ENCODE measurements around the gene DMD.

DMD gene

DNA sequence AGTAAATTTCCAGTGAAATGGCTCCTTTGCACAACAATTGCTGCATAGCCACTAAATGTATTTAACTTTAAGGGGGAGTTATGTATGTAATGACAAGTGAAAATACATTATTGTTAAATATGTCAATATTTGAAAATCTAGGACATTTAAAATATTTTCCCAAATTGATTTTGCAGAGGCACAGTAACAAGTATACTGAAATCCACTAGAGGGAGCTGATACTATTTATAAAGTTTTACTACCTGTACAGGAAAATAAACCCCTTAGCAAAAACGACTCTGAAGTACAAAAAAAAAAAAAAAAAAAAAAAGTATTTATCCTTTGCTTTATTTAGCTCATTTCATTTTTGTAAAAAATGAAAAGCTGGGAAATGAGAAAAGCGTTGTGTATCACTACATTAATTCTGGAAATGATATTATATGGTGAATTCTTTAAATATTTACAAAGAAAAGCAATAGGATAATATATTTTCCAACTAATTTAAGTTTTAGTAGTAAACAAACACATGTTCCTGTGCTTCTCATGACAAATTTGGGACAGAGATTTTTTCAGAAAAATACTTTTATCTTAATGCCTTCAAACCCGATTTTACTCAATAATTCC lies 727.7 kb downstream of the DMD start:
- no peak for DNase-seq (ENCODE audit: low spot score)

DNA sequence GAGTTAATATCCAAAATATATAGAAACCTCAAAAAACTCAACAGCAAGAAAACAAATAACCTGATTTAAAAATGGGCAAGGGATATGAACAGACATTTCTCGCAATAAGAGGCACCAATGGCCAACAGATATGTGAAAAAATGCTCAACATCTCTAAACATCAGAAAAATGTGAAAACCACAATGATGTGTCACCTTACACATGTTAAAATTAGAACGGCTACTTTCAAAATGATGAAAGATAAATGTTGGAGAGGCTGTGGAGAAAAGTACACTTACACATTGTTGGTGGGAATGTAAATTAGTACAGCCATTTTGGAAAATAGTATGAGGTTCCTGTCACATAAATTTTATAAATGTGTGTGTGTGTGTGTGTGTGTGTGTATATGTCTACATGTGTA lies 731.3 kb downstream of the DMD start:
- no peak for DNase-seq (ENCODE audit: low spot score)

DNA sequence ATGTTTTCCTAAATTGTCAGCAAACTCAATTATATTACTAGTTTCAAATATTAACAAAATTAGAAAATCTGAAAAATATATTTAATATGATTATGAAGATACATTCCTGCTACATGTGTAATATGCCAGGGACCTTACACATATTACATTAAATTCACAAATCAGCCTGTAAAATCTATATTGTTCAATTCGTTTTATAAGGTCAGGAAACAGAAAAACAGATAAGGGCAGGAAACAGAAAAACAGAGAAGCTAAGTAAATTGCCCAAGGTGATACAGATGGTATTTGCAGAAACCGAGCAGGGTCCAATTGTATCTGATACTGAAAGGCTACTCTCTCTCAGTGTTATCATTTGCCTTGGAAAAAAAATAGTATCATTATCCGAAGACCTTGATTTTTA lies 739.0 kb downstream of the DMD start:
- no peak for DNase-seq (ENCODE audit: low spot score)

DNA sequence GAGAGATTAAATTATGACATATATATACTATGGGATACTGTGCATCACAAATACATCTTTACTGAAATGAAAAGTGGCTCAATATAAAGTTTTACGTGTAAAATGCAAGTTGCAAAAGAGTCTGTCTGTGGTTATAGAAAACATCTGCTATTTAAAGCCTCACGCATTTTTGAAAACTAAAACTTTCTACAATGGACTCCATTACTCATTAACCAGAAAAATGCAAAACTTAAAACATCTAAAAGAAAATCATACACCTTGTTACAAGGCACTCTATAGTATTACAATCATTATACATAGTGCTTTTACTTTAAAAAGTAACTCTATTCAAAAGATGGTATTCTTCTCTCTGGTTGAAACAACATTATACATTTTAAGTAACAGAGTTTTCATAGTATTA lies 755.6 kb downstream of the DMD start:
- DNase-seq (ENCODE audit: low spot score), result no peak

DNA sequence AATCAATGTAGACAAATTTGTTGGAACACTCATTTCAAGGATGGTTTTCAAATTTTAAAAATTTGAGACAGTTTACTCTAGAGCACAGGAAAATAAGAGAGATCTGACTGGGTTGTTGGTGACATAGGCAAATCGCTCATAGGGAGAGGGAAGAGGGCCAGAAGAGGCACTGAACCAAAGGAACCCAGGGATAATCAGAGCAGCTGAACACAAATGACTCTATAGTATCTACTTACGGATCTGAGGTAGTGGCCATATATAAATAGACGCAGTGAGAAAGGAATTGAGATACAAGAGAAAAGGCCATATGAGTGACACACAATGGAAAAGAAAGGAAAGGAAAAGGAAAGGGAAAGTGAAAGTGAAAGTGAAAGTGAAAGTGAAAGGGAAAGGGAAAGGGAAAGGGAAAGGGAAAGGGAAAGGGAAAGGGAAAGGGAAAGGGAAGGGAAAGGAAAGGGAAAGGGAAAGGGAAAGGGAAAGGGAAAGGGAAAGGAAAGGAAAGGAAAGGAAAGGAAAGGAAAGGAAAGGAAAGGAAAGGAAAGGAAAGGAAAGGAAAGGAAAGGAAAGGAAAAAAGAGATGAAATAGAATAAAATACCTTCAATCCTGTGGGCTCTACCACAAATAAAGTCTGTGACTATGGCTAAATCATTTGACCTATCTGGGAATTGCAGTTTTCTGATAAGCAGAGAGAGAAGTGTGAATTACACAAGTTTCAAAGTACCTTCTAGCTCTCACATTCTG lies 759.2 kb downstream of the DMD start:
- DNase-seq (ENCODE audit: low spot score), result no peak

DNA sequence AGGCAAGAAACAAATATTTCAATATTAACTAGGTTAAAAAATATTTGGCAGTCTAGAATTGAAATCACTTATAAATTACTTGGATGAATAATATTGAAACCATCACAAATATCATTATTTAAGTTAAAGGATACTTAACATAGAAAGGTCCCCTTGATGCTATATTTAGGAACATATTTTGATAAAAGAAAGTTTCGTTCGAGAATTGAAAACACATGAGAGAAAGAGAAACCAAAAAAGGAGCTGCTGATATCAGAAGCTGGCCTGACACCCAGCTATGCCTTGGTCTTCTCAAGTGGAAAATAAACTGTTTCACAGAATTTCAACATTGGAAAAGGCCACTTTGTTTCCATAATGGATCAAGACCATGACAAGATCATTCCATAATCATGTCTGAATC lies 762.4 kb downstream of the DMD start:
- no peak for DNase-seq (ENCODE audit: low spot score)

DNA sequence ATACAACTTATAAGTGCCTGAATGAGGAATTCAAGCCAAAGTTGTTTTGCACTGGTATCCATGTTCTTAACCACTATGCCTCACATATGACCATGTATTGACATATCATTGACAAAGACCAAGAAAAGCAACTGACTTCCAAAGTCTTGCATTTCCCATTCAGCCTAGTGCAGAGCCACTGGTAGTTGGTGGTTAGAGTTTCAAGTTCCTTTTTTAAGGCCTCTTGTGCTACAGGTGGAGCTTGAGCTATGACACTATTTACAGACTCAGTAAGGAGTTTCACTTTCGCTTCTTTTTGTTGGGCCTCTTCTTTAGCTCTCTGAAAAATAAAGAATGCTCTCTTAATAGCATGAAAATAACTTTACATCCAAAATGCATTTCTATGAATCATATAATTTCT lies 763.0 kb downstream of the DMD start:
- DNase-seq (ENCODE audit: low spot score), result no peak

DNA sequence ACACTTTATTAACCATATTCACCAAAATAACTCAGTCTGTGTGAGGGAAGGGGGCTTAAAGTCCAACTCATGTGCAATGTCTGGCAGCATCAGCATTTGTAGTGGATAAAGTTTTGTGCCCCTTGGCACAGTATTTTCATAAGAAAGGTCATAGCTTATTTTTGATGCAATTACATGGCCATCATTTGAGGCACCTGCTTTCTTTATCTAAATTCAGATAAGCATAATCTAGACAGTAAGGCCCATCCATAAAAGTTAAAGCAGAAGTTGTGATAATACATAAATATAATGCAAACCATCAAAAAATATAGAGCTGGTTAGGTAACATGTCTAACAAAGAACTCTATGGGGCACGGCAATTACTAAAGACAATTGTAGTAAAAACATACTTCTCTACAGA lies 763.7 kb downstream of the DMD start:
- no peak for DNase-seq (ENCODE audit: low spot score)

DNA sequence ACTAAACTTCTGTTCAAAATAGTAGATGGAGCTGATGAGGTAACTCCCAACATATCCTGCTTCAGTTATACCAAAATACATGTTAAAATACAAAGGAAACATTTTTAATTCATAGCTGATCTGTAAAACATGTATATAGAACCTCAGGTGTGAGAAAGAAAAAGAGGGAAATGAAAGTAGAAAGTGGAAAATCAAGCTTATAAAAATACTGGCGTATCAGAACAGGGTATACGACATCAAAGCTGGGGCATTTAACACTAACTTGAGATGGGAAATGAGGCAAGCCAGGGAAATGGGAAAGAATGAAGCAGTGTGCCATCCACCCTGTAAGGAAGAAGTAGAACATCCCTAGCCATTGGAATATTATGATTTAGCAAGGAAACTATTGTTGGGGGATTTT lies 767.5 kb downstream of the DMD start:
- no peak for DNase-seq (ENCODE audit: low spot score)

DNA sequence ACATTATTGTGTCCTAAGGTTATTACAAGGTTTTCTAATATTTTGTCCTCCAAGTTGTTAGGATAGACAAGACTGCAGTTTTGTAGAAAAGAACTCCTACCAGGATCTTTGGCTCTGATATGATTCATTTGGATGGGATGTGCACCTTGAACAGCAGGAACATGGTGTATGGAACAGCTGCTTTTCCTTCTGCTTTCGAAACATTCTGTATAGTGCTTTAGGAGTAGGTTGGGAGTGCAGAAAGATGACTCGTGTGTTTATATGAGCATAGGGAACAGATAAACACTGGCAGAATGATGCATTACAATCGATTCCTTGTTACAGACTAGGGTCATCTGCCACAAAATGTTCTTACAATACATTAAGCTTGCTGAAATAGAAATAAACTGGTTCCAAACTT lies 790.1 kb downstream of the DMD start:
- no peak for DNase-seq (ENCODE audit: low spot score)

DNA sequence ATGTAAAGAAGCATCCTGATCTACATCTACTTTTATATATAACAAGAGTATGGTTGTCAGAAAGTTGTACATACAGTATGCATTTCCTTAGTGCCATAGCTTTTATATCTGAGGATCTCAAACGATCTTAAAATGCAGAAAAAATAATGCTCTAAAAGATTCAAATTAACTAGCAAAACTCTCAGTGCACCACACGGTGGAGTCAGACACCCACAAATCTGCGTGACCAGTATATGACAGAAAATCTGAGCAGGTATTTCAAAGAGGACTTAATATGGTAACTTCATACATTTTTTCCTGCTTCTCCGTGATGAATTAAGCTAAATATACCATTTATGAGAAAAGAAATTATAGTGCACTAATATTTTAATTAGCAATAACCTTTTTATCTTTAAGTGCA lies 803.0 kb downstream of the DMD start:
- DNase-seq (ENCODE audit: low spot score), result no peak

DNA sequence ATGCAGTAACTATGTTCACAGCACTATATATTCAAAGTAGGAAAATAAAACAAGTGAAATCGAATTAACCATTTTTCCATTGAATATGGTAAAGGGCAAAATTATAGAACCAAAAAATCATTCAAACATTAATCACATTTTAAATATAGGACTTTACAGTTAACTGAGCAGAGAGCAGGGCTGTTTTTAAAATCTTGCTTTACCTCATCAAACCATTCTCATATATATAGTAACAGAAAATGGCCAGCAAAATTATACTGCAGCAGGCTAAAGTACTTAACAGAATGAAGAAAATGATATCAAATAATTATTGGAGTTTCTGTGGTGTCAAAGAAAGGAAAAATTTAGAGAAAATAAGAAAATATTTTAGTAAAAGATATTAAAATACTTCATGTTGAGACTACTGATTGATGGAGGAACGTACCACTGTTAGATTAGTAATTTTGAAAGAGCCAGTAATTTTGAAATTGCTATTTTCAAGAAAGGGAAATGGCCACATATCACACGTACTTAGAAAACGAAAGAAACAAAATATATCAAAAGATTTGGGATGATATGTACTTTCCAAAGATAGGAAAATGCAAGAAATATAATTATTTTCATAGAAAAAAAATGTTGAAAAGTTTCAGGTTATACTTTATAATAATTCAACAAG lies 813.7 kb downstream of the DMD start:
- no peak for DNase-seq (ENCODE audit: low spot score)

DNA sequence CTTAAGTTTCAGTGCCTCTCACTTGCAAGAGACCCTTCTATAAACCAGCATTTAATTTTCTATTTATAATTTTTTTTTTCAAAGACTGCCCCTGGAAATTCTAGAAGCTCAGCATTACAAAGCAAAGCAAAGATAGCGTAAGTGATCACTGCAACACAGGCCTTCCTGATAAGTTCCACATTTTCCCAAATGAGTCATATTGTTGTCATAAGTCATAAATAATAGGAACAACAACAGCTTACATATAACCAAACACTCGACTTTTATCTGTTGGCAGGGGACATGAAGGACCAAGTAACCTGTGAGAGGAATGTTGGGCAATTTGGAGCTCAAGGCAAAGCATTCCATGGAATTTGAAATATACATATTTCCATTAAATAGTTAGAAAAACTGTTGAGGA lies 815.5 kb downstream of the DMD start:
- DNase-seq (ENCODE audit: low spot score), result no peak

DNA sequence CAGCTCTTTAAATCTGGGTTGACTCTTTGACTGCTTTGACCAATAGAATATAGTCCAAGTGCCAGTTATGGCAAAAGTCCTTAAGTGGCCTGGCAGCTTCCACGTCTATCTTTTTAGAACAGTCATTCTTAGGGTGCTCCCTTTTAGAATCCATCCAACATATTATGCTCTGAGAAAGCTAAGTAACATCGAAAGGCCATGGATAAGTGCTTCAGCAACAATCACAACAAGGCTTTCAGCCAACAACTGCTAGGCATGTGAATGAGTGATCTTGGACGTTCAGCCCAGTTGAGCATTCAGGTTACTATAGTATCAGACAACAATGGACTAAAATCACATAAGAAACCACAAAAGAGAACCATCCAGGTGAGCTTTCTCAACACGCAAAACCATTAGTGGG lies 818.7 kb downstream of the DMD start:
- DNase-seq (ENCODE audit: low spot score), result no peak

DNA sequence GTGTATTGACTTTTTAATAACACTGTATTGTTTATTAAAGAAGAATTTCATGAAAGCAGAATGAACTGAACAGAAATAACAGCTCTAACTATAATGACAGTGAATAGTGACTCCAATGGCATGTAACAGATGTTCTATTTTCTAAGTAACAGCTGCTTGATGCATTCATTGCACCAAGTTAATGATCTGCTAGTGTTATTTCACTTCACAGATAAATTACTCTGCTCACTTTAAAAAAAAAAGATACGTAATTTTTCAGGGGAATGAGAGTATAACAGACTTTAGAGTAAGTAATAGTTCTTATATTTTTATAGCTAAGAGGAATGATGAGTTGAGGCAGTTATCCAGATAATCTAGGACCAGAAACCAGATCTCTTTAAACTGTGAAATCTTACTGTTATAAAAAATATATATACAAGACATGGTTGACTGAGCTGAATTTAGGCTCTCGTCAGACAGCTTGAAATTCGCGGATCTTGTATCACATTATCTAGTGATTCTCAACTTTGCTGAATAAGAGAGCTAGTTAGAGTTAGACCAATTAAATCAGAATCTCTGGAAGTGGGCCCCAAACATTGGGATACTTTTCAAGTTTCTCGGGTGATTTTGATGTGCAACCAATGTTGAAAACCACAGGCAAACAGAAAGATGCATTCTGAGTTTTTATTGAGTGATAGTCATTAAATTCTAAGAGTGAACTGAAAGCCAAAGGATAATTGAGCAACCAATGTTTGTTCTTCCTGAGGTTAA lies 840.7 kb downstream of the DMD start:
- DNase-seq (ENCODE audit: low spot score), result no peak

DNA sequence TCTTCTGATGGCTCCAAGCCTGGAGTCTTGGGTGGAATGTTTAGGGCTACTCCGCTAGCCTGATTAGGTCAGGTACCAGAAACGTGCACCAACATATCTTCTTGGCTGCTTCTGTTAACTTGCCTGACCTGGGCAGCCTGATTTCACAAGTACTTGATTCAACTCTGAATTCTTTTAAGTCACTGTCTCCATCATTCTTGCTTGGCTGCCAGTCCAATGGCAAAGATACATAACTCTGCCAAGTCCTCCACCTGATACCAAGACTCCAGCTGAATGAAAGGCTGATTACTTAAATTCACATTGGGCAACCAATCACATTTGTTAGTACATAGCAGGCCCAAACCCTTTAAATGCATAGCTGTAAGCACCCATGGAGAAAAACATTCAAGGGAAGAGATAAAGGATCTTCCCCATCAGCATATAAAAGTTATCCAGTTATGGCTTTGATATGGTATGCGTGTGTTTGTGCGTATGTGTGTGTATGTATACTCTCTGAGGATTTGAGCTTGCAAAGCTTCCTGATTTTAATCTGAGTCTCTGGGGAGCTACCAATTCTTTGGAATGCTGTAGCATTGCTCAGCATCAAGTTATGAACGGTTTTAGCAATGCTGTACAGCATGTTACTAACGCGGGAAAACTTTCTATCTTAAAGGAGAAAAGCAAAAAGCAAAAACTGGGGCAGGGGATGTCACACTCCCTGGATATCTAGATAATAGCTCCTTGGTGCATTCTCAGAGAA lies 917.2 kb downstream of the DMD start:
- DNase-seq (ENCODE audit: low spot score), result no peak

DNA sequence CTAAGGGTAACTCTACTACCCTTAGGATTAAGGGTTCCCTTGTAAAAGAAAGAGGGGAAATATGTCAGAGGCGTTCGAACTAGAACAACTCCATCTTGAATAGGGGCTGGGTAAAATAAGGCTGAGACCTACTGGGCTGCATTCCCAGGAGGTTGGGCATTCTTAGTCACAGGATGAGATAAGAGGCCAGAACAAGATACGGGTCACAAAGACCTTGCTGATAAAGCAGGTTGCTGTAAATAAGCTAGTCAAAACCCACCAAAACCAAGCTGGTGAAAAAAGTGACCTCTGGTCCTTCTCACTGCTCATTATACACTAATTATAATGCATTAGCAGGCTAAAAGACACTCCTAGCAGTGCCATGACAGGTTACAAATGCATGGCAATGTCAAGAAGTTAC lies 922.0 kb downstream of the DMD start:
- no peak for DNase-seq (ENCODE audit: low spot score)

DNA sequence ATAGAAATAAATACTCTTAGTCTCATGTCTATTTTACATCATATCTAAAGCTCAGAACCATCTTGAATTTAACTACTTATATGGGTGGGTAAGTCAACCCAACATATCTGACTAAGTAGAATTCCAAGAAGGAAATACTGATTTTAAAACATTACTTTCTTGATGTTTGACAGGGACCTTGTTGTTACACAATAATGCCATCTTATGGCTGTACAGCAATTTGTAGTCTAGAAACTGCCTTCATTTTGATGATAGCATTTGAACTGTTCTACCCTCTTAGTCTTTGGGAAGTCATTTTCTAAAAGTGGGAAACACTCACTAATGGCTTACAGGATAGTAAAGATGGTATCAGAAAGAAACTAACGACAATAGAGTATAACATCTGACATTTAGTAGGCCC lies 929.5 kb downstream of the DMD start:
- no peak for DNase-seq (ENCODE audit: low spot score)

DNA sequence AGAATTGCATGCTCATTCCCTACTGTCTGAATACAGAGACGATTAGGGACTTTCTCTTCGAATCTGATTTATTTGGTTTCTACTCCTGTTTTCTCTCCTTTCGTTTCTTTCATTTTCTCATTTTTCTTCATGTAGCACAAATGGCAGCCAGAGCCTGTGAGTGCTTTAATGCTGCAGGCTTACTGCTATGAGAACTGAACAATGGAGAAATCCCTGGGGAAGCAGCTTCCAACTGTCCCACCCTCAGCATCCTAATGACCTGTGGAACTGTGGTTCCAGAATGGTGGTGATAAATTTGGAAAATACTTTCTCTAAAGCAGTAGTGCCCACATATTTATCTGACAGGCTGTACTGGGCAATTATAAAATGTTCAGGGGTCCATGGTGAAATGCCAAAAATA lies 930.4 kb downstream of the DMD start:
- DNase-seq (ENCODE audit: low spot score), result no peak

DNA sequence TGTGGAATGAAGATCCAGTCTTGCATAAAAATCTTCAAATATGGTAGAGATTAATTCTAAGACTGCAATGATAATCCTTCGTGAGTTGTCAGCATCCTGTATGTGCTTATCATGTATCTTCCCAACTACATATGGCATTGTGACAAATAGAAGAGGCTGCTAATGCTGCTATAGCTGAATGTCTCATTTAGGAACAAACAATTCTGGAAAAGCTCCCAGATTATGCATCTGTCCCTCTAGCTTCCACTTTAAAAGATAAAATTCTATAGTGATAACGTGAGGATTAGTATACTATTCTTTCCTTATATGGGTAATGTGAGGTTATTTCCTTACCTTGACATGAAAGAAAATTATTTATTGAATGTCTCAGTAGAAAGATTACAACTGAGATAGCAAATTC lies 930.9 kb downstream of the DMD start:
- no peak for DNase-seq (ENCODE audit: low spot score)

DNA sequence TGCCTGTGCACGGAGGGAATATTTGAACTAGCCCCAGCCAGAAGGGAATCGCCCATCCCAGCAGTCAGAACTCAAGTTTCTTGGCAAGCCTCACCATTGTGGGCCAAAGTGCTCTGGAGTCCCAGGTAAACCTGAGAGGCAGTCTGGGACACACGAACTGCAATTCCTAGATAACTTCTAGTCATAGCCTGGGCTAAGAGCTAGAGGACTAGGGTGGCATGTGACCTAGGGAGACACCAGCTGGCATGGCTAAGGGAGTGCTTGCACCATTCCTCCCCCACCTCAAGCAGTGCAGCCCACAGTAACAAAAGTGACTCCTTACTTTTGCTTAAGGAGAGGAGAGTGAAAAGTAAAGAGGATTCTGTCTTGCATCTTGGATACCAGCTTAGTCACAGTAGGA lies 935.2 kb downstream of the DMD start:
- DNase-seq (ENCODE audit: low spot score), result no peak

DNA sequence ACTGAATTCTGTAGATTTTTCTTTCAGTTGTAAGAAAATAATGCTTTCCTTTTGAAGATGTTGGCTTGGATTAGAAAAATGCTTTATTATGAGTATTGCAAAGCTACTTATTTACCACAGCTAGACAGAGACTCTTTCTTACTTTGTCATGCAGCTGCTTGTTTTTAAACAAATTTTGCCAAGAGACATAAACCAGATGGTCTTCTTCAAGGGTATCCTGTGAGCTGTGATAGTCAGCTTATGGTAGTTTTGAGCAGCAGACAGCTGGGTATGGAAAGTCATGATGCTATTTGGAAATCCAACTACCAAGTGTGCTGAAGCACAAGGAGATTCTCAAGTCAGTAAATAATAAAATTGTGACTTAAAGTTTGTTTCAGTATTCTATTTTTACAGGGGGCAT lies 941.5 kb downstream of the DMD start:
- no peak for DNase-seq (ENCODE audit: low spot score)

Data from LoVo (cell line).